Erythroblast (primary cell): ENCODE results near the gene CLIP4.
A peak's percentile ranks its signal among the peaks of the same experiment; 100 is the strongest.

Experiments used
- DNase-seq, 2 experiments: peaks; one replicate each; lab custom pipeline; 2025; lab: John Stamatoyannopoulos, UW
- GATA1 ChIP-seq: IDR thresholded peaks from 2 replicates; pipeline ENCODE4 v1.6.1; 2011; ENCODE audit warnings: low read depth, mild to moderate bottlenecking, control low read depth, low read length, moderate library complexity
- POLR2A ChIP-seq: IDR thresholded peaks from 2 replicates; pipeline ENCODE4 v1.6.1; 2011; ENCODE audit warnings: mild to moderate bottlenecking, low read length

Gene CLIP4

GRCh38 chr2:29196792-29197788 is 81.9 kb downstream of the CLIP4 start:
- DNase-seq = peak; percentile 60 to 85
- no peak for TF ChIP-seq POLR2A
- TF ChIP-seq GATA1 = no peak

DNA sequence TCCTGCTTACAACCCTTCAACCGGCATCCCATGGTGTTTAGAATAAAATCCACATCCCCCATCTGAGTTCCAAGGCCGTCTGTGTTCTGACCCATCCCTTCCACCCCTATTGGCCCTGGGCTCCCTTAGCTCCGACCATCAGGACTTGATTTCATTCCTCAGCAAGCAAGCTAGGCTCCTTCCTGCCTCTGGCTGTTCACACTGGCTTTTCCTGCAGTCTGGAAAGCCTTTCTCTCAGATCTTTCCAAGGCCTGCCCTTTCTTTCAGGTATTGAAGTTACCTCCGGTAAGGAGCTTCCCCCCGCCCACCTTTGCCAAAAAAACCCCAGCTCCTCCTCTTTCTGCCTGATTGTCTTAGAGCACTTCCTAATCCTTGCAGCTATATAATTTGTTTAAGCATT is 86.8 kb downstream of the CLIP4 start:
- no peak for DNase-seq
- TF ChIP-seq GATA1 (no peak), POLR2A (no peak)

- DNase-seq = no peak
- no peak for TF ChIP-seq GATA1
- TF ChIP-seq POLR2A = no peak
Observed at GRCh38 chr2:29202819-29203495, 87.7 kb downstream of the CLIP4 start.

DNA sequence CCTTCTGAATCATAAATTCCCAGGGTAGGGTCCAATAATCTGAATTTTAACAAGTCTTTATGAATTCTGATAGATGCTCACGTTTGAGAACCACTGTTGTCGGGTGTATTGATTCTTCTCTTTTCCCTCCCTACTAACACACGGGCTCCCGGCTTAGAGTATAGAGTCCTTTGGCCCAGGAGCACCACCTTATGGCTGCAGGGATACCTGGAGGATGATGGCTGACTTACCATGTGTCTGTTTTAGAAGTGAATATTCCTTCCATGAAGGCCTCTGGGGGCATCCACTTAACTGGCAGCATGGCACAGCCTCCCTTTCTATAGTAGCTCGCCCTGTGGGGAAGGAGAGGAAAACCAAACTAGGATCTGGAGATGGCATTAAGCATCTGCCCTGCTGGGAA is 91.7 kb downstream of the CLIP4 start:
- TF ChIP-seq POLR2A (no peak), GATA1 (no peak)
- no peak for DNase-seq

DNA sequence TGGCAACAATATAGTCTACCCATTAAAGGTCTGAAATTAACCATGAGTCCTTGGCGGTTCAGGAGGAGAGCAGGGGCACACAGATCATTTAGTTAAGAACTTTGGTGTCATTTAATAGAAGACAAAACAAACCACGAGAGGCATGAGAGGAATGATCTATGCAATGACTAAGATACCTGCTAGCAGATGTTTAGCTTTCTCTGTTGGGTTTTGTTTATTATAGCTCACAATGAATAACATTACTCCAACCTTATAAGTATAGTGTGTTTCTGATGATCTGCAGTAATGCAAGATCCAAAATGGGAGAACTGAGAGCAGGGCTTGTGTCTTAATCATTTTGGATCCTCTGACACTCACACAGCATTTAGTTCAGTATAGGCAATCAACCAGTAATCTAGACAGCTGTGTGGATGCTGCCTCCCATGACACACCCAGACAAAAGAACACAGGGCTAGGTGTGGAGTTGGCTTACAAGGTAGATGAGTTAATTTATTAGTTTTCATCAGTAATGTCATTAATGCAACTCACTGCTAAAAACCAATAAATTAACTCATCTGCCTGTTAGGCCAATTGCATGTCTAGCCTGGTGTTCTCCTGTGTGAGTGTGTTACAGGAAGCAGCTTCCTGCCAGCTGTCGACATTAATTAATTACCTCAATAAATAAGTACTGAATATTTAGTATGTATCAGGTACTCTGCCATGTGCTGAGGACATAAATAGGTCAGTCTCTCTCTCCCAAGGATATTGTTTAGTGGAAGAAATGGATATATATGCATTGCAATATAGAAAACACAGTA is 92.3 kb downstream of the CLIP4 start:
- no peak for DNase-seq
- TF ChIP-seq GATA1 (no peak), POLR2A (no peak)

- no peak for TF ChIP-seq GATA1
- no peak for TF ChIP-seq POLR2A
- DNase-seq = no peak
Observed at GRCh38 chr2:29209551-29209950, 94.3 kb downstream of the CLIP4 start.

GRCh38 chr2:29212009-29212408 is 96.8 kb downstream of the CLIP4 start:
- TF ChIP-seq GATA1 = no peak
- no peak for TF ChIP-seq POLR2A
- no peak for DNase-seq

GRCh38 chr2:29213888-29214291 is 98.7 kb downstream of the CLIP4 start:
- no peak for TF ChIP-seq GATA1
- no peak for TF ChIP-seq POLR2A
- no peak for DNase-seq

DNA sequence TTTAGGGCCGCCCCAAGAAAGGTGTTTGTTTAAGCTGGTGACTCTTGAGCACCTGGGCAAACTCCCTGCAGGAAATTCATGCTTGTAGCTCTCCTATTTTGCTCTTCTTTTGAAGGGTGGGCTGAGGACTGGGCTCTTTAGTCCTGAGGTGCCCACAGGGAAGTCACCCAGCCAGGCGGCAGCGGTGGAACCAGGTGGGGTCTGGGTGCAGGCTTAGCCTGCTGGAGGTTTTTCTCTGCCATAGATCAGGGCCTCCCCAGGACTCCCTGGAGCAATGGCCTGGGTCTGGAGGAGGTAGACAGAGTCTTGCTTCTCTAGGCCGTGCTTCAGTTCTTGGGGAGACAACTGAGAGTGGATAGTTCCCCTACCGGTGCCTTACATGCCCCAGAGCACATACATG is 99.9 kb downstream of the CLIP4 start:
- no peak for TF ChIP-seq POLR2A
- no peak for TF ChIP-seq GATA1
- DNase-seq = no peak

GRCh38 chr2:29215739-29216608 is 100.8 kb downstream of the CLIP4 start:
- DNase-seq = no peak
- no peak for TF ChIP-seq GATA1
- no peak for TF ChIP-seq POLR2A

- TF ChIP-seq GATA1 (no peak), POLR2A (no peak)
Observed at GRCh38 chr2:29216609-29216909, 101.3 kb downstream of the CLIP4 start.

DNA sequence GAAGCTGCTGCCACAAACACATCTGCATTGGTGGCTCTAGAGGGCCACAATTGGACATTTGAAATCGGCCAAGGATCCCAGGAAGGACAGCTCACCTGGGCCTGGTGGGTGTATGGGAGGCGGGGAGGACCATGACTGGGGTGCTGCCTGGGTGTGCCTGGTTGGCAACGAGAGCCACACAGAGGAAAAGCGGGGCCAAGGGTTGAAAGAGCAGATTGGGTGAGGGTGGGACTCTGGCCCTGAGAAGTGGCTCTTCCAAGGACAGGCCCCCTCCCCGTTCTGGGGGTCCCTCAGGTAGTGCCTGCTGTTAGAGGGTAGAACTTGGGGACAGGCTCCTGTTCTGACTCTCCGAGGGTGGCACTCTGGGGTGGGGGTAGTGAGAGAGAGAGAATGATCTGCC is 102.9 kb downstream of the CLIP4 start:
- DNase-seq = no peak

More at GRCh38 chr2:29216609-29216909, 101.3 kb downstream of the CLIP4 start:
- DNase-seq = no peak

More for the DNA sequence above, 102.9 kb downstream of the CLIP4 start:
- TF ChIP-seq POLR2A = no peak
- no peak for TF ChIP-seq GATA1
